ENCODE results near the gene SSH2.

GRCh38 chr17:29588017-29588561 is 341.9 kb downstream of the SSH2 start:
- TF ChIP-seq CTCF (IDR thresholded peaks at IDR 0.05) (no peak), POLR2A (IDR thresholded peaks at IDR 0.05) (no peak)
